GM12878 (cell line): ENCODE results near the gene S100B. TPM values are rescaled to one million over a fixed set of nuclear protein-coding genes. Genes with fewer than 3 reads are reported as not detected.

Experiments used
- ATAC-seq: fragments of 200-7000 bp; cut with Tn5 transposase; 3 replicates; pipeline ENCODE4 v1.9.1; 2020; ENCODE audit warnings: mild to moderate bottlenecking, moderate library complexity
- BruUV-seq: library from RNA; stranded (reverse); fragments of 400-500 nt; replicated peaks from 2 replicates; lab custom pipeline; 2021; lab: Mats Ljungman, UMichigan
- CTCF ChIA-PET: fragments of 300-600 bp; sonication (Branson Sonifier 250); formaldehyde crosslinking; extraction: SDS; loops from one replicate; lab custom pipeline; 2021; ENCODE audit warnings: inconsistent platforms; lab: Yijun Ruan, JAX
- POLR2A ChIA-PET: fragments of 350-600 bp; formaldehyde crosslinking; extraction: SDS; loops from one replicate; lab custom pipeline; 2021; ENCODE audit warnings: inconsistent platforms; lab: Charles Lee
- RAD21 ChIA-PET: fragments of 300-600 bp; sonication (Branson Sonifier 250); formaldehyde crosslinking; loops from one replicate; lab custom pipeline; 2023; ENCODE audit warnings: antibody characterized with exemption; ENCODE audit not compliant: unreplicated experiment; lab: Charles Lee
- SMC1A ChIA-PET: fragments of 300-600 bp; sonication (Branson Sonifier 250); formaldehyde crosslinking; loops from one replicate; lab custom pipeline; 2023; ENCODE audit not compliant: unreplicated experiment, uncharacterized antibody; lab: Charles Lee
- DNase-seq: peaks from one replicate; pipeline ENCODE4 v3.0.0-alpha.2; 2011; ENCODE audit warnings: low read depth, low spot score
- FAIRE-seq: peaks from 3 replicates; lab custom pipeline; 2011; peaks lifted over from hg19 to GRCh38; lab: Jason Lieb, UNC
- H2AFZ ChIP-seq: 2 replicates; pipeline ENCODE4 v1.6.0; 2011; ENCODE audit warnings: low read depth, low read length, control low read depth; ENCODE audit not compliant: control insufficient read depth
- H3K27ac ChIP-seq: 2 replicates; pipeline ENCODE4 v1.5.1; 2011; ENCODE audit warnings: control low read depth; ENCODE audit not compliant: control insufficient read depth, insufficient read depth
- H3K27me3 ChIP-seq, 2 experiments: replicated peaks in 1 of 2; 2 replicates each; pipeline versions ENCODE4 v1.6.0 to v1.6.1; 2011; ENCODE audit warnings: low read length in 1 of 2; ENCODE audit not compliant: control insufficient read depth in 2 of 2, insufficient read depth in 2 of 2
- H3K36me3 ChIP-seq, 2 experiments: 2 replicates each; pipeline ENCODE4 v1.5.1; 2011; ENCODE audit warnings: low read length in 1 of 2; ENCODE audit not compliant: control insufficient read depth in 2 of 2, insufficient read depth in 2 of 2
- H3K4me1 ChIP-seq: 2 replicates; pipeline ENCODE4 v1.6.1; 2011; ENCODE audit warnings: mild to moderate bottlenecking, low read length, moderate library complexity, mixed read lengths; ENCODE audit not compliant: control insufficient read depth, insufficient read depth
- H3K4me2 ChIP-seq: 2 replicates; pipeline ENCODE4 v1.6.0; 2011; ENCODE audit warnings: control low read depth; ENCODE audit not compliant: control insufficient read depth, insufficient read depth
- H3K4me3 ChIP-seq: fragments of 200-600 bp; sonication (generic); 2 replicates; pipeline ENCODE4 v1.5.1; 2016
- H3K79me2 ChIP-seq: 2 replicates; pipeline ENCODE4 v1.6.0; 2011; ENCODE audit warnings: low read length; ENCODE audit not compliant: control insufficient read depth, insufficient read depth
- H3K9ac ChIP-seq: 2 replicates; pipeline ENCODE4 v1.8.0; 2011; ENCODE audit warnings: low read length, control low read depth, mixed read lengths; ENCODE audit not compliant: control insufficient read depth, insufficient read depth
- H3K9me3 ChIP-seq: replicated peaks from 3 replicates; pipeline ENCODE4 v1.5.1; 2011; ENCODE audit warnings: mild to moderate bottlenecking, low read length; ENCODE audit not compliant: control insufficient read depth, insufficient read depth
- H4K20me1 ChIP-seq: 2 replicates; pipeline ENCODE4 v1.6.0; 2011; ENCODE audit not compliant: control insufficient read depth, insufficient read depth
- BHLHE40 ChIP-seq, 2 experiments: fragments of 450-650 bp in 1 of 2; IDR thresholded peaks; 2 replicates each; pipeline ENCODE4 v1.6.1; 2011 to 2017; ENCODE audit warnings: low read depth in 2 of 2, borderline replicate concordance in 1 of 2, improper control_type of control experiment in 1 of 2, low read length in 1 of 2, mild to moderate bottlenecking in 1 of 2
- CHD1 ChIP-seq: IDR thresholded peaks from 2 replicates; pipeline ENCODE4 v1.6.1; 2012; ENCODE audit warnings: low read depth, low read length, improper control_type of control experiment
- CREB1 ChIP-seq: IDR thresholded peaks from 2 replicates; pipeline ENCODE4 v1.6.1; 2012; ENCODE audit warnings: low read depth, mild to moderate bottlenecking, inconsistent platforms
- E2F8 ChIP-seq: fragments of 450-650 bp; IDR thresholded peaks from 2 replicates; pipeline ENCODE4 v1.6.1; 2018; ENCODE audit warnings: mild to moderate bottlenecking, low read depth, moderate library complexity; ENCODE audit not compliant: partially characterized antibody
- EED ChIP-seq: sonication (generic); IDR thresholded peaks from 2 replicates; pipeline ENCODE4 v1.6.1; 2016; ENCODE audit warnings: antibody characterized with exemption, low read depth
- ELK1 ChIP-seq: IDR thresholded peaks from 2 replicates; pipeline ENCODE4 v1.6.1; 2012; ENCODE audit warnings: low read depth, low read length, improper control_type of control experiment
- GATAD2B ChIP-seq: fragments of 450-650 bp; conservative IDR thresholded peaks from 2 replicates; pipeline ENCODE4 v1.6.1; 2017; ENCODE audit warnings: low read depth, mild to moderate bottlenecking, moderate library complexity
- IRF3 ChIP-seq: fragments of 450-650 bp; IDR thresholded peaks from 2 replicates; pipeline ENCODE4 v1.6.1; 2014; ENCODE audit warnings: mild to moderate bottlenecking
- NFIC ChIP-seq: IDR thresholded peaks from 2 replicates; pipeline ENCODE4 v1.6.1; 2012; ENCODE audit warnings: low read depth, mild to moderate bottlenecking, inconsistent platforms, low read length, moderate library complexity
- POU2F2 ChIP-seq: IDR thresholded peaks from 3 replicates; pipeline ENCODE4 v1.6.1; 2011; ENCODE audit warnings: low read depth, mild to moderate bottlenecking, low read length, borderline replicate concordance
- RFX5 ChIP-seq: IDR thresholded peaks from 2 replicates; pipeline ENCODE4 v1.6.1; 2011; ENCODE audit warnings: low read depth, low read length, improper control_type of control experiment
- SIN3A ChIP-seq: IDR thresholded peaks from 2 replicates; pipeline ENCODE4 v1.6.1; 2012; ENCODE audit warnings: low read depth, low read length, improper control_type of control experiment
- TAF1 ChIP-seq: IDR thresholded peaks from 2 replicates; pipeline ENCODE4 v1.6.1; 2011; ENCODE audit warnings: mild to moderate bottlenecking, low read depth, low read length, borderline replicate concordance
- TCF7 ChIP-seq: IDR thresholded peaks from 2 replicates; pipeline ENCODE4 v1.6.1; 2014; ENCODE audit warnings: antibody characterized with exemption, borderline replicate concordance
- ZBTB11 ChIP-seq: fragments of 450-650 bp; formaldehyde crosslinking; IDR thresholded peaks from 2 replicates; pipeline ENCODE4 v1.5.0; 2022; ENCODE audit warnings: mild to moderate bottlenecking, missing genetic modification characterization
- ZNF217 ChIP-seq: fragments of 450-650 bp; IDR thresholded peaks from 2 replicates; pipeline ENCODE4 v1.6.1; 2017; ENCODE audit warnings: antibody characterized with exemption, mild to moderate bottlenecking
- WGBS: methylation state at CpG from one replicate; pipeline ENCODE4 v1.1.6; 2016; ENCODE audit warnings: low lambda C conversion rate; ENCODE audit not compliant: insufficient replicate concordance, insufficient coverage; ENCODE audit errors: missing lambda C conversion rate; 5-methylcytosine and 5-hydroxymethylcytosine counted together
- in situ Hi-C: fragments of 300-500 bp; cut with MboI; formaldehyde crosslinking; loops from 9 replicates; pipeline ENCODE4 v1.14.3; 2018; ENCODE audit warnings: mixed read lengths
- intact Hi-C: fragments of 100-400 bp; cut with micrococcal nuclease; formaldehyde crosslinking; loops from one replicate; pipeline ENCODE4 v1.14.2; 2022; ENCODE audit not compliant: unreplicated experiment
- polyA plus RNA-seq, 11 experiments: library from polyadenylated mRNA; depleted of rRNA in 4 of 11; unstranded in 6 of 11; stranded (reverse) in 5 of 11; fragments of >200 nt; fragmentation: Nextera tagmentation in 4 of 11; fragmentation: Illumina TruSeq in 1 of 11; extraction: Ambion mirVana in 4 of 11; extraction: Trizol in 1 of 11; gene quantifications; 1 replicate in 1 of 11; 2 replicates in 10 of 11; pipeline versions ENCODE4 v1.2.1 to v1.2.3, GENCODE V29; 2011 to 2016; ENCODE audit warnings: inconsistent platforms in 2 of 11, missing spikeins in 2 of 11, low read depth in 1 of 11
- total RNA-seq, 4 experiments: library from RNA; depleted of rRNA in 3 of 4; stranded (reverse); fragments of >200 nt in 3 of 4; fragmentation: Illumina TruSeq in 1 of 4; extraction: Trizol in 1 of 4; gene quantifications; 2 replicates each; pipeline versions ENCODE4 v1.2.1 to v1.2.3, GENCODE V29; 2013 to 2021

The S100B gene
- total and polyA plus RNA-seq, 10 of the 15 experiments (the other 5 are each of a cell fraction or from before 2014, with no cell fraction given) = 0.11 to 0.22 TPM; not detected in 8

GRCh38 chr21:46570631-46571030 lies 34.3 kb downstream of the S100B start (continued):
- TF ChIP-seq ELK1 (no peak), ZNF217 (no peak), TAF1 (no peak), EED (no peak), IRF3 (no peak), NFIC (no peak), E2F8 (no peak)

GRCh38 chr21:46570119-46570518 lies 34.8 kb downstream of the S100B start:
- POLR2A ChIA-PET = interaction anchor here (1.0 kb wide), 1 partner anchor 9 kb away, joined by 3 read pairs; no protein-coding TSS in a partner anchor
- SMC1A ChIA-PET = no interaction called here
- Histone ChIP-seq H3K4me1 (no peaks in the 10 kb centered on the region), H3K9me3 (peaks cover 8% of the 10 kb centered on the region; the same call in 2 of the 3 replicates), H2AFZ (no peak overlapping the region), H3K9ac (no peak overlapping the region), H3K79me2 (no peaks in the 10 kb centered on the region), H3K27me3 (no peaks in the 10 kb centered on the region), H3K36me3 (peaks cover 2 to 18% of the 10 kb centered on the region in 2 experiments), H3K4me3 (no peak overlapping the region), H4K20me1 (no peaks in the 10 kb centered on the region), H3K4me2 (no peak overlapping the region), H3K27ac (no peak overlapping the region)
- intact Hi-C loops (no loop called here), in situ Hi-C loops (no loop called here)
- ATAC-seq (no peak), DNase-seq (no peak), FAIRE-seq (no peak)
- BruUV-seq = no TSS peak
- 68% methylated on average over 2 of the region's 2 CpGs for WGBS
- RAD21 ChIA-PET = no interaction called here
- CTCF ChIA-PET = no interaction called here
- TF ChIP-seq CREB1 (no peak), CHD1 (no peak), GATAD2B (no peak), SIN3A (no peak), POU2F2 (no peak), TCF7 (no peak), RFX5 (no peak), BHLHE40 (IDR thresholded peaks at IDR 0.05; ENCODE audit: borderline replicate concordance in 1 of 2, low read depth in 2 of 2, low read length in 1 of 2) (no peak), ZBTB11 (CRISPR knock-in tag) (no peak)
